IMR-90 (cell line): ENCODE results near the gene EFCAB5. TPM values are rescaled to one million over a fixed set of nuclear protein-coding genes. Genes with fewer than 3 reads are reported as not detected.

ENCODE experiments used
- ATAC-seq: fragments of 200-7000 bp; cut with Tn5 transposase; 2 replicates; pipeline ENCODE4 v1.9.1; 2020; ENCODE audit warnings: low read depth, mild to moderate bottlenecking, moderate library complexity
- BruUV-seq: library from RNA; stranded (reverse); fragments of 400-500 nt; replicated peaks from 2 replicates; lab custom pipeline; 2021; lab: Mats Ljungman, UMichigan
- CTCF ChIA-PET: fragments of 300-600 bp; formaldehyde crosslinking; extraction: SDS; loops from one replicate; lab custom pipeline; 2021; ENCODE audit warnings: antibody characterized with exemption; lab: Yijun Ruan, JAX
- POLR2A ChIA-PET: fragments of 300-600 bp; sonication (Branson Sonifier 250); formaldehyde crosslinking; loops from one replicate; lab custom pipeline; 2022; ENCODE audit warnings: antibody characterized with exemption; ENCODE audit not compliant: unreplicated experiment; lab: Charles Lee
- DNase-seq: peaks from one replicate; pipeline ENCODE4 v3.0.0; 2013
- H2AFZ ChIP-seq: replicated peaks from 2 replicates; pipeline ENCODE3; 2013; ENCODE audit warnings: low read length, mild to moderate bottlenecking; ENCODE audit not compliant: poor library complexity
- H2AK5ac ChIP-seq: 2 replicates; pipeline ENCODE4 v1.6.1; 2013; ENCODE audit warnings: low read depth, low read length, inconsistent platforms
- H2AK9ac ChIP-seq: replicated peaks from 2 replicates; pipeline ENCODE3; 2013; ENCODE audit warnings: mild to moderate bottlenecking, low read depth, low read length, moderate library complexity; ENCODE audit not compliant: poor library complexity
- H2BK120ac ChIP-seq: 2 replicates; pipeline ENCODE4 v1.6.1; 2013; ENCODE audit warnings: low read depth, low read length, inconsistent platforms
- H2BK15ac ChIP-seq: 3 replicates; pipeline ENCODE4 v1.6.1; 2013; ENCODE audit warnings: low read depth, low read length, inconsistent platforms
- H2BK20ac ChIP-seq: 2 replicates; pipeline ENCODE4 v1.6.1; 2013; ENCODE audit warnings: low read depth, mild to moderate bottlenecking, inconsistent platforms, low read length, moderate library complexity
- H2BK5ac ChIP-seq: 2 replicates; pipeline ENCODE4 v1.6.1; 2013; ENCODE audit warnings: mild to moderate bottlenecking, low read depth, low read length, inconsistent platforms; ENCODE audit not compliant: poor library complexity, severe bottlenecking
- H3K14ac ChIP-seq: replicated peaks from 2 replicates; pipeline ENCODE4 v1.6.1; 2013; ENCODE audit warnings: low read depth, low read length, inconsistent platforms
- H3K18ac ChIP-seq: 2 replicates; pipeline ENCODE4 v1.6.1; 2013; ENCODE audit warnings: low read depth, low read length, control low read depth
- H3K23ac ChIP-seq: 2 replicates; pipeline ENCODE4 v1.6.1; 2013; ENCODE audit warnings: low read depth, low read length, inconsistent platforms
- H3K27ac ChIP-seq: 2 replicates; pipeline ENCODE4 v1.5.1; 2013; ENCODE audit warnings: mild to moderate bottlenecking, control low read depth, low read length; ENCODE audit not compliant: insufficient read depth
- H3K27me3 ChIP-seq: 2 replicates; pipeline ENCODE4 v1.6.1; 2013; ENCODE audit warnings: low read length; ENCODE audit not compliant: control insufficient read depth, insufficient read depth
- H3K36me3 ChIP-seq: 2 replicates; pipeline ENCODE4 v1.6.1; 2013; ENCODE audit warnings: low read length, mixed read lengths; ENCODE audit not compliant: control insufficient read depth, insufficient read depth
- H3K4ac ChIP-seq: 2 replicates; pipeline ENCODE4 v1.6.1; 2013; ENCODE audit warnings: low read depth, low read length, inconsistent platforms
- H3K4me1 ChIP-seq: 2 replicates; pipeline ENCODE4 v1.6.1; 2013; ENCODE audit warnings: low read length, mixed read lengths; ENCODE audit not compliant: control insufficient read depth, insufficient read depth
- H3K4me2 ChIP-seq: 2 replicates; pipeline ENCODE4 v1.6.1; 2013; ENCODE audit warnings: low read depth, mild to moderate bottlenecking, control low read depth, low read length, moderate library complexity
- H3K4me3 ChIP-seq: 2 replicates; pipeline ENCODE4 v1.5.1; 2013; ENCODE audit warnings: low read depth, mild to moderate bottlenecking, control low read depth, low read length, moderate library complexity; ENCODE audit not compliant: insufficient read depth
- H3K56ac ChIP-seq: 2 replicates; pipeline ENCODE4 v1.6.1; 2013; ENCODE audit warnings: low read length, inconsistent platforms; ENCODE audit not compliant: insufficient read depth; ENCODE audit errors: extremely low read depth
- H3K79me1 ChIP-seq, 2 experiments: 2 replicates each; pipeline ENCODE4 v1.6.1; 2013; ENCODE audit warnings: low read length in 2 of 2, inconsistent platforms in 1 of 2, low read depth in 1 of 2
- H3K9ac ChIP-seq: 2 replicates; pipeline ENCODE4 v1.6.1; 2013; ENCODE audit warnings: low read depth, low read length, control low read depth
- H3K9me1 ChIP-seq: 2 replicates; pipeline ENCODE4 v1.6.1; 2013; ENCODE audit warnings: low read length, inconsistent platforms; ENCODE audit not compliant: insufficient read depth
- H3K9me3 ChIP-seq: 2 replicates; pipeline ENCODE4 v1.6.1; 2013; ENCODE audit warnings: low read length; ENCODE audit not compliant: control insufficient read depth, insufficient read depth
- H4K20me1 ChIP-seq: 2 replicates; pipeline ENCODE4 v1.6.1; 2013; ENCODE audit warnings: low read length, inconsistent platforms; ENCODE audit not compliant: insufficient read depth
- H4K5ac ChIP-seq: 2 replicates; pipeline ENCODE4 v1.6.1; 2013; ENCODE audit warnings: mild to moderate bottlenecking, low read depth, low read length, control low read depth
- H4K8ac ChIP-seq, 2 experiments: 2 replicates each; pipeline ENCODE4 v1.6.1; 2013; ENCODE audit warnings: low read depth in 2 of 2, low read length in 2 of 2, control low read depth in 1 of 2, inconsistent platforms in 1 of 2
- H4K91ac ChIP-seq: 2 replicates; pipeline ENCODE4 v1.6.1; 2013; ENCODE audit warnings: low read depth, low read length, inconsistent platforms; ENCODE audit not compliant: insufficient read depth
- CEBPB ChIP-seq: IDR thresholded peaks from 2 replicates; pipeline ENCODE4 v1.6.1; 2012; ENCODE audit warnings: low read depth, low read length, improper control_type of control experiment
- RFX5 ChIP-seq: IDR thresholded peaks from 2 replicates; pipeline ENCODE4 v1.8.0; 2012; ENCODE audit warnings: low read depth, mild to moderate bottlenecking, low read length, moderate library complexity
- dilution Hi-C: fragments of 300-500 bp; cut with HindIII; formaldehyde crosslinking; loops from one replicate; pipeline ENCODE4 v1.14.3; 2018; ENCODE audit warnings: low sequenced_read_pairs; ENCODE audit not compliant: unreplicated experiment
- in situ Hi-C: fragments of 300-500 bp; cut with MboI; formaldehyde crosslinking; loops from 3 replicates; pipeline ENCODE4 v1.14.3; 2019; ENCODE audit warnings: low sequenced_read_pairs, inconsistent platforms, mixed read lengths
- intact Hi-C: fragments of 100-400 bp; cut with micrococcal nuclease; formaldehyde crosslinking; loops from 2 replicates; pipeline ENCODE4 v1.10.0; 2022
- polyA plus RNA-seq, 3 experiments: library from polyadenylated mRNA; depleted of rRNA; stranded (reverse); fragments of >200 nt; gene quantifications; 2 replicates each; pipeline ENCODE4 v1.2.3, GENCODE V29; 2012; ENCODE audit warnings: low replicate concordance in 1 of 3
- total RNA-seq: library from RNA; depleted of rRNA; stranded (reverse); fragments of >200 nt; gene quantifications from 2 replicates; pipeline ENCODE4 v1.2.3, GENCODE V29; 2012

The EFCAB5 gene
- total and polyA plus RNA-seq, 2 of the 4 experiments (the other 2 are of a cell fraction): 0.14 TPM; not detected in 1

DNA sequence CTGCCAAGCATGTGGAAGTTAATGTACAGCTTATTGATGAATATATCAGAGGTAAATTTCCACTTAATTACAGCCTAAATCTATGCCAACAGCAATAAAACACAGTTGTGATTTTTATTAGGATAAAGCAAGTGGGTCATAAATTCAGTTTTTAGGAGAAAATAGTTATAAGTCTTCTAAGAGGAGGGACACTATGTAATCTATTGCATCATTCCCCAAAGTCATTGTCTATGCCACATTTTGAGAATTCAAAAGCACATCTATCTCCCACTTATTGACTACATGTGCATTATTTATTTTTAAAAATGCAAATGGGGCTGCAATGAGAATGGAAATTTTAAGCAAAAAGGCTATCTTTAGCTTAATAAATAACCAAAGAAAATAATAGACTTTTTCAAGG, 151.5 kb downstream of the EFCAB5 start:
- TF ChIP-seq RFX5 (no peak), CEBPB (peak; percentile 66)
- H3K27me3 ChIP-seq: no peaks in the 10 kb centered on the region
- BruUV-seq: no TSS peak
- no peaks in the 10 kb centered on the region for H3K79me1 ChIP-seq
- no peak overlapping the region for H3K14ac ChIP-seq
- H3K4ac ChIP-seq: no peak overlapping the region
- H3K4me1 ChIP-seq: peaks cover 2% of the 10 kb centered on the region
- H3K9ac ChIP-seq: no peak overlapping the region
- H4K8ac ChIP-seq: no peak overlapping the region
- H3K4me3 ChIP-seq: no peak overlapping the region
- ChIA-PET CTCF (interaction anchor here (0.6 to 2.8 kb wide), 23 partner anchors 12 to 487 kb away, joined by 3 to 27 read pairs (median 4); no protein-coding TSS in a partner anchor), POLR2A (interaction anchor here (0.5 kb wide), 1 partner anchor 148 kb away, joined by 3 read pairs; no protein-coding TSS in a partner anchor)
- in situ Hi-C loops (no loop called here), intact Hi-C loops (loop anchor here (1.0 kb wide), 4 partner anchors 67 to 454 kb away; no protein-coding TSS in a partner anchor), dilution Hi-C loops (no loop called here)
- no peak overlapping the region for H3K56ac ChIP-seq
- no peaks in the 10 kb centered on the region for H4K20me1 ChIP-seq
- no peak for ATAC-seq
- no peak overlapping the region for H2BK5ac ChIP-seq
- 0 out of 2 replicates have a peak overlapping the region, but pooled peaks have one; percentile 38 for H2BK20ac ChIP-seq
- 0 out of 2 replicates have a peak, but pooled peaks cover 4% of the 10 kb centered on the region for H3K9me1 ChIP-seq
- no peak overlapping the region for H2AK9ac ChIP-seq
- no peaks in the 10 kb centered on the region for H3K36me3 ChIP-seq
- no peak overlapping the region for H3K18ac ChIP-seq
- no peak overlapping the region for H4K5ac ChIP-seq
- no peak overlapping the region for H2BK120ac ChIP-seq
- H2AFZ ChIP-seq: no peak overlapping the region
- no peak overlapping the region for H3K4me2 ChIP-seq
- no peak overlapping the region for H4K91ac ChIP-seq
- no peak overlapping the region for H2BK15ac ChIP-seq
- no peak for DNase-seq
- H2AK5ac ChIP-seq: no peak overlapping the region
- H3K23ac ChIP-seq: no peak overlapping the region
- no peak overlapping the region for H3K27ac ChIP-seq
- H3K9me3 ChIP-seq: no peaks in the 10 kb centered on the region
